Fibroblast of skin of left quadriceps (primary cell): ENCODE results near the gene SOX30.

Source experiments
- DNase-seq, 2 experiments: peaks; one replicate each; pipeline ENCODE4 v3.0.0-alpha.2; 2013; ENCODE audit warnings: low read depth in 2 of 2

SOX30 gene

DNA sequence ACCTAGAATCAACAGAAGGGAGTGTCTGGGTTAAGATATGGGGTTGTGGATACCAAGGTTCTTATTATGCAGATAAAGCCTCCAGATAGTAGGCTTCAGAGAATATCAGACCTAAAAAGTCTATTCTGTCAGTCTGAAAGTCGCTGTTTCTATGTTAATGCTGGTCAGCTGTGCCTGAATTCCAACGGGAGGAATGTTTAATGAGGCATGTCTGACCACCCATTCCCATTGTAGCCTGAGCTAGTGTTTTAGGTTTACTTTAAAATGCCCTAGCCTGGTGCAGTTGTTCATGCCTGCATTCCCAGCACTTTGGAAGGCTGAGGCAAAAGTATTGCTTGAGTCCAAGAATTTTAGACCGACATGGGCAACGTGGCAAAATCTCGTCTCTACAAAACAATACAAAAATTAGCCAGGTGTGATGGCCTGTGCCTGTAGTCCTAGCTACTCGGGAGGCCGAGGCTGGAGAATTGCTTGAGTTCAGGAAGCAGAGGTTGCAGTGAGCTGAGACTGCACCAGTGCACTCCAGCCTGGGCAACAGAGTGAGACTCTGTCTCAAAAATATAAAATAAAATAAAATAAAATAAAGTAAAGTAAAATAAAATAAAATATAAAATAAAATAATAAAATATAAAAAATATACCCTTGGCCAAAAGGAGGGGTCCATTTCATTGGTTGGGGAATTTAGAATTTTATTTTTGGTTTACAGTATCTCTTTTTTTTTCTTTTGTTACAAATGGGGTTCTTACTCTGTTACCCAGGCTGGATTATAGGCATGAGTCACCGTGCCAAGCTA, 7.8 kb upstream of the SOX30 start:
- no peak for DNase-seq

- DNase-seq = no peak
Observed at GRCh38 chr5:157658893-157659292, 6.7 kb upstream of the SOX30 start.

GRCh38 chr5:157657516-157657915, 5.3 kb upstream of the SOX30 start:
- no peak for DNase-seq

GRCh38 chr5:157651623-157652376, 438 bp downstream of the SOX30 start:
- DNase-seq = peak; percentile 18 to 23

- DNase-seq = no peak
Observed at GRCh38 chr5:157650991-157651611, 1.1 kb downstream of the SOX30 start.

- no peak for DNase-seq
Observed at GRCh38 chr5:157649101-157649500, 3.1 kb downstream of the SOX30 start.

- no peak for DNase-seq
Observed at GRCh38 chr5:157648275-157648990, 3.8 kb downstream of the SOX30 start.

DNA sequence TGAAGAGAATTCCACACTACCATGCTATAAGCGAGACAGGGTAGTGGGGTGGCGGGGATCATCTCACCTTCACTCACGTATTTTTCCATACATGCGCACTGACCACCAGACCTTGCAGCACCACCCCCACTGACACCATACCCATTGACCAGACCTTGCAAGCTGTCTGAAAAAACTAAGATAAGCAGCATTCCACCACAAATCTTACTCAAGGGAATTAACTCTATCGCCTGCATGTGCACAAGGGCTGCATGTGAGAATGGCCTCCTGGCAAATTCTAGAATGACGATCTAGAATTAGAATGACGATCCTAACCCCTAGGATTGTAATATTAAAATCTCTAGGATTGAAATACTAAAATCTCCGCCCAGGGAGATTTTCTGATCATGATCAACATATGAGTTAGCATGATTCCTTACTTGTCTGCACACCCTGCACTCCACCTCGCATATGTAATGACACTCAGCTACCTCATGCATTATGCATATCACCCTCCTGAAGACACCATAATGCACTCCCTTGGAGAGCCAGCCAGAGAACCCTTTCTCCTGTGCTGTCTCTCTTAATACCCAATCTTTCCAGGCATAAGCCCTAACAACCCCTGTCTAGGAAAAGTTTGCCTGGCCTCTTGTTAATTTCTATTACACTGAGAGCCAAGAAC, 11.7 kb downstream of the SOX30 start:
- DNase-seq = no peak

DNA sequence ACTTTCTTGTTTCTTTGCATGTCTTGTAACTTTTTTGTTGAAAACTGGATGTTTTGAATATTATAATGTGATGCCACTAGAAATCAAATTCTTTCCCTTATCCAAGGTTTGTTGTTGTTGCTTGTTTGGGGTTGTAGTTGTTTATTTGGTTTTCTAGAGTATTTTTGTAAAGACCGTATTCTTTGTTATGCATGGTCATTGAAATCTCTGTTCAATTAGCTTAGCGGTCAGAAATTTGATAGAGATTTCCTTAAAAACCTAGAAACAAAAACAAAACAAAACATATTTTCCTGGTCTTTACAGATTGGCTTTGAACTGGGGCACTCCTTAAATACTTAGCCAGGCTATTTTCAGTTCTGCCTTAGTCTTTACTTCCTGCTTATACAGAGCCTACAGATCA, 21.9 kb downstream of the SOX30 start:
- DNase-seq = no peak

DNA sequence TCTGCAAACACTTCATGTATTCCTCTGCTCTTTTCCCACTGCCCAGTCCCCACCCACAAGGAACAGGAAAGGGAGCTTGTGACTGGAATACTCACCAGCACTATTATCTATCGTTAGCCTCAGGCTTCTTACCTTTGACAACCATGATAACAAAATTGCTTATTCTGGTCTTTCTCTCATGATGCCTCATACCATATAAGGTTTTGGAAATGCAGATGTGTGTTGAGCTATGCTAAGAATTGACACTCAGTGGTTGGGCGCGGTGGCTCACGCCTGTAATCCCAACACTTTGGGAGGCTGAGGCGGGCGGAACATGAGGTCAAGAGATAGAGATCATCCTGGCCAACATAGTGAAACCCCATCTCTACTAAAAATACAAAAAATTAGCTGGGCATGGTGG, 25.4 kb downstream of the SOX30 start:
- DNase-seq = no peak

DNA sequence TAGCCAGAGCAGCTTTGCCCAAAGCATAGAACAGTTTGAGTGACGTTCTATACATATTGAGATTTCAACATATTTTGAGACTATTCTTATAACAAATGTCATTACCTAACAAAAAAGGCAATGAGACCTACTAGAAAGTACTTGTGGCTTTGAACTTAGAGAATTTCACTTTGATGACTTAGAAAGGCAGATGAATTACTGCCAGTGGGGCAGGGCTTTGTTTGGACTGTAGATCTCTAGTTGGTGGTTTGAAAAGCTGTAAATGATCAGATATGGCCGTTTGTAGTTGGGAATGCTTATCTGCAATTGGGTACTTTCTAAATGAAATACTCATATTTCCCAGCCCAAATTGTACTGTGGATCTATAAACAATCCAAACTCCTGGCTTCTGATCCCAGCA, 28.1 kb downstream of the SOX30 start:
- no peak for DNase-seq

- no peak for DNase-seq
Observed at GRCh38 chr5:157620776-157621175, 31.5 kb downstream of the SOX30 start.

GRCh38 chr5:157618191-157618765, 34.0 kb downstream of the SOX30 start:
- DNase-seq = no peak

GRCh38 chr5:157616785-157617184, 35.5 kb downstream of the SOX30 start:
- no peak for DNase-seq

- no peak for DNase-seq
Observed at GRCh38 chr5:157613385-157614245, 38.6 kb downstream of the SOX30 start.

DNA sequence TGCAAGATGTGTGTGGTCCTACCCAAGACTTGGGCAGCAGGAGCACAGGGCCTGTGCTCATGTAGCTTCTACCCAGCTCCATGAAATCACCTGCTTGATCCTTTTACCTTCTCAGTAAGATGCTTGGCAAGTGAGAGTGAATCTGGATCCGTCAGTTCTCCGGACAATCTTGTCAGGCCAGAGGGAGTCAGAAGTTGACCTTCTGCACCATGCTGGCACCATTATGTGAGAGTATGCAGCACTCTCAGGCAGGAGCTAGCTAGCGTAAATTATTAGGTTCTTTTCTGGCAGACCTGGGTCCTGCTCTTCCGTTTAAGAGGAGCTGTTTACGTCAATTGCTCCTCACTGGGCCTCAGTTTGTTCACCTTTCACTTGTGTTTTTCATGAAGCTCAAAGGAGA, 39.7 kb downstream of the SOX30 start:
- DNase-seq = no peak

DNA sequence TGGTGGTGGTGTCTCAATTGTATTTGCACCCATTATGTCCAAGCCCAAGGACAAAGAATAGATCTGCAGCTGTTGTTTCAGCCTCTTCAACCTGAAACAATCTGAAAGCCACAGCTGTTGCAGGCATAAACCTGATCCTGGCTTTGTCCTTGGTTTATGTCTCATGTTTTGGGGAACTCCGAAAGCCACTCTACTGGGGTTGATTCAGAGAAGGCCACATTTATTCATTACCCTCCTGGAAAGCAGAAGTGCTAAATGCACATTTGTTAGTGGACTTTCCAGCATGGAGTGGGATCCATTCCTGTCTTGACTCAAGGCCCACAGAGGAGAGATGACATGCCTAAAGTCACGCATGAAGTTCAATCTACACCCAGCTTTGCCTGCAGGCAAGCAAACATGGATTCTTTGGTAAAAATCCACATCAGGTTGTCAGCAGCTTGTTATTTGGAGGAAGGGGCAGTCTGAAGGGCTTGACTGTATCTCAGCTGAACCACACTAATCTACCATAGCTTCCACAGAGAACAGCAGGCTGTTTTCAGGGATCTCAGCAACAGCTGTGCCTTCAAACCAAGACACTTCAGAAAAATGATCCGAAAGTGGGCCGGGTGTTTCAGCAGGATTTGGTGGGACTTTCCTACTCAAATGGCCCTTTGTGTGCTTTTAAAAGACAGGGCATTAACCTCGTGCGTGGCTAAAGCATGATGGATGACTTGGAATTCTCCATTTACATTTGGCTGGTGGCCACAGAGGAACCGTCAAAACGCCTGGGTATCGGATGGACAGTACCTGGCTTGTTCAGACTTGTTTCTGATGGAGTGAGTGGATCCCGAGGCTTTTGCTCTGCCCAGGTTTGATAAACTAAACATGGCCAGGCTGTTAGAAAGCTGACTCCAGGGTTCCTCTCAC, 40.4 kb downstream of the SOX30 start:
- no peak for DNase-seq

DNA sequence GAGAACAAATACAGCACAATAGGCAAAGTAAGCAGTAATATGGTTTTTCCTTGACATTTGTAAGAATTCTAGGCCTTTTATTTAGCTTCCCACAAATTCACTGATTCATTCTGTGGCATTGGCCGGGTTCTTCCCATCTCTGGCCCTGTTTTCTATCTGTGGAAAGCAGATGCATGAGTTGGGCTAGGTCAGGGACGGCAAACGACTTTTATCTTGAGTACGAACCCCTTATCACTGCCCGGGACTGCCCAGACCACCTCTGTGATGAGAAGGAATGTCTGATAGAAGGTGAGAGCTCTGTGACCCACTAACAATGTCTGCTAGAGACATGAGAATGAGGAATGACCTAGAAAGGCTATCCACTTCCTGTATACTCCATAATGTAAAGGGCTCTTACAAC, 41.2 kb downstream of the SOX30 start:
- no peak for DNase-seq

DNA sequence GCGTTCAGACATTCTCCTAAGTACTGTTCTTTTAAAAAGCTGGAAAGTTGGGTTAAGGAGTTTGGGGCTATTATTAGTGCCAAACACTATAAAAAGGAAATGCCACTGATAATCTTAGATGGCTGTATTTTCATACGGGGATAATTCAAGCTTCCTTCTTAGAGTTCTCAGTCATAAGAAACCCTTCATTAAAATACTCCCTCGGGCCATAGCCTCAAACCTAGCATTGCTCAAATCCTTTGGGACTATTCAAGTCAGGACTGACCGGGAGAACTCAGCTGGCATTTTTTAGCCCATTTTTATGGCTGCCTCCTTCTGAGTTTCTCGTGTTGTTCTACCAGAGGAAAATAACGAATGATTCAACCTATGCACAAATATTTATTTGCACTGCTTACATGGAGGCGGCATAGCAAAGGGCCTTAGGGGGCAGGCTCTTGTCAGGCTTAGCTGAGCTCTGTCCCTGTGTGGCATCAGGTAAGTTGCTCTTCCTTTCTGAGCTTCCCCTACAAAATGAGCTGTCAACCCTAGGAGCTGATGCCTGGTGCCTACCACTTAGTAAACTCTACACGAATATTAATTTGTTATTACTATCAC, 43.2 kb downstream of the SOX30 start:
- DNase-seq = no peak
